ENCODE data around the gene GUCA1C. TPM values are rescaled to one million over a fixed set of nuclear protein-coding genes. Genes with fewer than 3 reads are reported as not detected.

The GUCA1C gene
- total RNA-seq, 1 experiment from 2014 or later, result not detected

DNA sequence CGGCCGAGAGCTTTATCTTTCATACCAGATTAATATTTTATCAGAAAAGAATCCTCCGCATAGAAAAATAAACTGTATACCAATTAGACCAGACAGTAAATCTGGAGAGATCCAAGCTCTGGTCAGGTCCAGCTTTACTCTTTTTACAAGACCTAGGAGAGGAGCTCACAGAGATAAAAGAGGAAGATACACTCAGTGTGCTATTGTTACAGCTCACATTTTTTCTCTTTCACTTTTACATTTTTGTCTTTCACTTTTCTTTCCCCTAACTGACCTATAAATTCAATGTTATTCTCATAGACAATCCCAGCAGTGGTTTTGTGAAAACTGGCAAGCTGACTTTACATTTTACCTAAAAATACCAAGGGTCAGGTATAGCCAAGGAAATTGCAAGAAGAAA is 55.8 kb downstream of the GUCA1C start:
- BruUV-seq (replicated peaks), result no TSS peak
- no peak overlapping the region for H3K27ac ChIP-seq (ENCODE audit: low read length)
- no peak overlapping the region for H3K9ac ChIP-seq (ENCODE audit: low read length)
- TF ChIP-seq, protein P1, sequence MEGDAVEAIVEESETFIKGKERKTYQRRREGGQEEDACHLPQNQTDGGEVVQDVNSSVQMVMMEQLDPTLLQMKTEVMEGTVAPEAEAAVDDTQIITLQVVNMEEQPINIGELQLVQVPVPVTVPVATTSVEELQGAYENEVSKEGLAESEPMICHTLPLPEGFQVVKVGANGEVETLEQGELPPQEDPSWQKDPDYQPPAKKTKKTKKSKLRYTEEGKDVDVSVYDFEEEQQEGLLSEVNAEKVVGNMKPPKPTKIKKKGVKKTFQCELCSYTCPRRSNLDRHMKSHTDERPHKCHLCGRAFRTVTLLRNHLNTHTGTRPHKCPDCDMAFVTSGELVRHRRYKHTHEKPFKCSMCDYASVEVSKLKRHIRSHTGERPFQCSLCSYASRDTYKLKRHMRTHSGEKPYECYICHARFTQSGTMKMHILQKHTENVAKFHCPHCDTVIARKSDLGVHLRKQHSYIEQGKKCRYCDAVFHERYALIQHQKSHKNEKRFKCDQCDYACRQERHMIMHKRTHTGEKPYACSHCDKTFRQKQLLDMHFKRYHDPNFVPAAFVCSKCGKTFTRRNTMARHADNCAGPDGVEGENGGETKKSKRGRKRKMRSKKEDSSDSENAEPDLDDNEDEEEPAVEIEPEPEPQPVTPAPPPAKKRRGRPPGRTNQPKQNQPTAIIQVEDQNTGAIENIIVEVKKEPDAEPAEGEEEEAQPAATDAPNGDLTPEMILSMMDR (conservative IDR thresholded peaks at IDR 0.05; ENCODE audit: low read depth, low read length), result no peak
- TF ChIP-seq EZH2phosphoT487 (IDR thresholded peaks at IDR 0.05; ENCODE audit: borderline replicate concordance, low read length), result no peak
- no peak for TF ChIP-seq EZH2 (IDR thresholded peaks at IDR 0.05; ENCODE audit: low read length, unreplicated experiment)
- no peaks in the 10 kb centered on the region for H3K9me3 ChIP-seq (ENCODE audit: low read length)
- H3K4me3 ChIP-seq (ENCODE audit: low read length), result no peak overlapping the region
- CTCF ChIA-PET, result interaction anchor here (0.6 kb wide), 1 partner anchor 1626 kb away, joined by 5 read pairs; no protein-coding TSS in a partner anchor
- intact Hi-C loops (cut with micrococcal nuclease), result no loop called here
- H3K79me2 ChIP-seq (ENCODE audit: low read length), result no peaks in the 10 kb centered on the region
- H3K27me3 ChIP-seq (ENCODE audit: low read length), result peaks cover 52% of the 10 kb centered on the region
- H3K36me3 ChIP-seq (ENCODE audit: low read depth, low read length), result no peaks in the 10 kb centered on the region
- no peak overlapping the region for H3K4me2 ChIP-seq (ENCODE audit: low read length)
- POLR2A ChIA-PET (ENCODE audit: unreplicated experiment), result no interaction called here
- DNase-seq, result no peak
- H3F3A ChIP-seq (ENCODE audit: low read length, unreplicated experiment), result no peaks in the 10 kb centered on the region
- H3K9me2 ChIP-seq (replicated peaks; ENCODE audit: low read length), result no peaks in the 10 kb centered on the region
- H2AFZ ChIP-seq (ENCODE audit: low read length), result no peak overlapping the region
- no peaks in the 10 kb centered on the region for H4K20me1 ChIP-seq (ENCODE audit: low read length)
- no peak for ATAC-seq
- H3K4me1 ChIP-seq (ENCODE audit: insufficient read depth, low read length), result no peaks in the 10 kb centered on the region

DNA sequence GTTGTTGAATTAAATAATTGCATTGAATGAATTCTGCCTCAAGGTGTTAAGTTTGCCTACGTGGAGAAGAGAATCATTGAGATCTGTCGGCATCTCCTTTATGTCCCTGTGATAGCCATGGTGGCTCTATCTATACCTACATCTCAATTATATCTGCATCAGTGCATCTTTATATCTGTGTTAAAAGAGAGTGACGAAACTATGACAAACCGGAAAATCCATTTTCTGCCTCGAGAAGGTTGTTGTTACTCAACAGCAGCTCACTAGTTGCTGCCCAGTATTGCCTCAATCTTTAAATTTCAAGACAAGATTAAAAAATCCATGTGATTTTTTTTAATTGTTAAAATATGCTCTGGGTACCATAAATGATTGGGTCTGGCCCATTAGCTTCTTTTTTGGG is 58.7 kb downstream of the GUCA1C start:
- no TSS peak for BruUV-seq (replicated peaks)
- CTCF ChIA-PET, result no interaction called here

DNA sequence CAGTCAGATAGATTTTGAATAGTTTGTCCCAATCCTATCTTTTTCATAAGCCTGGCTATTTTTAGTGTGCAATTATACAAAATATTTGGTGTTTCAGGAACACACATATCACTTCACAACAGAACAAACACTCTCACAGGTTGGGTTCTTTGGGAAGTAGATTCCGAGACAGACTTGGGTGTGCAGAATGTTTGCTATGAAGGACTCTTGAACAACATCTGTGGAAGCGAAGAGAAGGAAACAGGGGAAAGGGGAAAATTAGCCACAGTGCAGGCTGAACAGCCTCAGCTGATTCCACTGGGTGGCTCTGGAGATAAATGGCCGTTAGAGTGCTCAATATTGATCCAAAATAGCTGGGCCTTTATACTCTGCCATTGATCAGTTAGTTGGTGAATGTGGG is 61.8 kb downstream of the GUCA1C start:
- Histone ChIP-seq H3F3A (ENCODE audit: low read length, unreplicated experiment) (no peaks in the 10 kb centered on the region), H3K9ac (ENCODE audit: low read length) (no peak overlapping the region), H3K79me2 (ENCODE audit: low read length) (no peaks in the 10 kb centered on the region), H4K20me1 (ENCODE audit: low read length) (no peaks in the 10 kb centered on the region), H3K9me3 (ENCODE audit: low read length) (no peaks in the 10 kb centered on the region), H3K27me3 (ENCODE audit: low read length) (peaks cover 61% of the 10 kb centered on the region), H3K9me2 (replicated peaks; ENCODE audit: low read length) (no peaks in the 10 kb centered on the region), H3K4me1 (ENCODE audit: insufficient read depth, low read length) (no peaks in the 10 kb centered on the region), H3K4me2 (ENCODE audit: low read length) (no peak overlapping the region), H3K27ac (ENCODE audit: low read length) (no peak overlapping the region), H2AFZ (ENCODE audit: low read length) (no peak overlapping the region), H3K4me3 (ENCODE audit: low read length) (no peak overlapping the region), H3K36me3 (ENCODE audit: low read depth, low read length) (no peaks in the 10 kb centered on the region)
- ATAC-seq (no peak), DNase-seq (no peak)
- BruUV-seq (replicated peaks), result no TSS peak
- TF ChIP-seq, protein P1 (conservative IDR thresholded peaks at IDR 0.05; ENCODE audit: low read depth, low read length), result no peak
- no peak for TF ChIP-seq EZH2 (IDR thresholded peaks at IDR 0.05; ENCODE audit: low read length, unreplicated experiment)
- TF ChIP-seq EZH2phosphoT487 (IDR thresholded peaks at IDR 0.05; ENCODE audit: borderline replicate concordance, low read length), result no peak
- intact Hi-C loops (cut with micrococcal nuclease), result no loop called here
- POLR2A ChIA-PET (ENCODE audit: unreplicated experiment), result no interaction called here
- CTCF ChIA-PET, result no interaction called here

More for the DNA sequence above, 58.7 kb downstream of the GUCA1C start:
- intact Hi-C loops (cut with micrococcal nuclease), result no loop called here
- DNase-seq (peak; percentile 19), ATAC-seq (no peak)
- TF ChIP-seq, protein P1 (conservative IDR thresholded peaks at IDR 0.05; ENCODE audit: low read depth, low read length), result no peak
- no peak for TF ChIP-seq EZH2phosphoT487 (IDR thresholded peaks at IDR 0.05; ENCODE audit: borderline replicate concordance, low read length)
- no peak for TF ChIP-seq EZH2 (IDR thresholded peaks at IDR 0.05; ENCODE audit: low read length, unreplicated experiment)
- no peak overlapping the region for H2AFZ ChIP-seq (ENCODE audit: low read length)
- no peak overlapping the region for H3K4me2 ChIP-seq (ENCODE audit: low read length)
- H3K9me3 ChIP-seq (ENCODE audit: low read length), result no peaks in the 10 kb centered on the region
- H3K4me3 ChIP-seq (ENCODE audit: low read length), result no peak overlapping the region
- POLR2A ChIA-PET (ENCODE audit: unreplicated experiment), result no interaction called here
- H3K9me2 ChIP-seq (replicated peaks; ENCODE audit: low read length), result no peaks in the 10 kb centered on the region
- no peak overlapping the region for H3K9ac ChIP-seq (ENCODE audit: low read length)
- H3K27ac ChIP-seq (ENCODE audit: low read length), result no peak overlapping the region
- peaks cover 64% of the 10 kb centered on the region for H3K27me3 ChIP-seq (ENCODE audit: low read length)
- no peaks in the 10 kb centered on the region for H4K20me1 ChIP-seq (ENCODE audit: low read length)
- H3K36me3 ChIP-seq (ENCODE audit: low read depth, low read length), result no peaks in the 10 kb centered on the region
- no peaks in the 10 kb centered on the region for H3K4me1 ChIP-seq (ENCODE audit: insufficient read depth, low read length)
- no peaks in the 10 kb centered on the region for H3K79me2 ChIP-seq (ENCODE audit: low read length)
- no peaks in the 10 kb centered on the region for H3F3A ChIP-seq (ENCODE audit: low read length, unreplicated experiment)

Data from PC-3 (cell line).